Measurements from ENCODE around the gene PDE6C.
"Not testable (repeated sequence)": the region's sequence is repeated elsewhere in the genome, so short reads cannot be mapped to it uniquely, and the experiment has no call there.

PDE6C gene

DNA sequence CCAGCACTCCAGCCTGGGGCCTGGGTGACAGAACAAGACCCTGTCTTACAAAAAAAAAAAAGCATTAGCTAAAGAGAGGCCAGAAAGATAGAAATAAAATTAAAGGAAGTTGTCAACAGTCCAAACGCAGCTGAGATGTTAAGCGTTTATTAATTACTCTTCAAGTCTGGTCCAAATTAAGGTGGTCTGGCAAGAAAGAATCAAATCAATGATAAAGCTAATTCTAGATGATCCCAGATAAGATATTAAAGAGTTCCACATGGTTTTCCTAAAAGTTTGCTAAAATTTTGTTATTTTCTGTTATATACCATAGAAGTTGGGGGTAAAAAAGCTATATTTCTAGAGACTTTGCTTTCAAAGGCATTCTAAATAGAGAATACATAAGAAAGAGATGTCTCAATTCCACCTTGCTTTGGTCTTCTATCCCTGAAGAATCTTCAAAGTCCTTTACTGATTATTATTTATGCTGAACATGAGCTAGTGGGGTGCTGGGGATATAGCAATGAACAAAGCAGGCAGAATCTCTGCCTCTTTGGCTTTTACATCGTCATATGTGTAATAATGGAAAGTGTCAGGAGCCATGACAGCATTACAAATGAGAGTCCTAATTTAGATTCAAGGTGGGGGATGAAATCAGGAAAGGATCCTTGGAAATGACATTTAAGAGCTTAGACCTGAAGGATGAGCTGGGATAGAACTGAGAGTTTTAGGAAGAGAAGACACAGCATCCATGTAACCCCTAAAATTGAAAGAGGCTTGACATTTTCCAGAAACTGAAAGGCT, 66.7 kb downstream of the PDE6C start:
- Histone ChIP-seq H3K9ac (ENCODE audit: low read length) (no peak overlapping the region), H3K4me1 (ENCODE audit: control insufficient read depth, insufficient read depth, low read length) (no peaks in the 10 kb centered on the region), H3K27me3 (replicated peaks; ENCODE audit: control insufficient read depth, insufficient read depth, low read length) (no peaks in the 10 kb centered on the region), H3K36me3 (ENCODE audit: control insufficient read depth, insufficient read depth, low read length, severe bottlenecking) (peaks cover 67% of the 10 kb centered on the region), H3K9me3 (ENCODE audit: control insufficient read depth, low read length) (no peaks in the 10 kb centered on the region), H3K4me3 (ENCODE audit: low read length) (no peak overlapping the region)
- no peak for DNase-seq (ENCODE audit: low read depth)

DNA sequence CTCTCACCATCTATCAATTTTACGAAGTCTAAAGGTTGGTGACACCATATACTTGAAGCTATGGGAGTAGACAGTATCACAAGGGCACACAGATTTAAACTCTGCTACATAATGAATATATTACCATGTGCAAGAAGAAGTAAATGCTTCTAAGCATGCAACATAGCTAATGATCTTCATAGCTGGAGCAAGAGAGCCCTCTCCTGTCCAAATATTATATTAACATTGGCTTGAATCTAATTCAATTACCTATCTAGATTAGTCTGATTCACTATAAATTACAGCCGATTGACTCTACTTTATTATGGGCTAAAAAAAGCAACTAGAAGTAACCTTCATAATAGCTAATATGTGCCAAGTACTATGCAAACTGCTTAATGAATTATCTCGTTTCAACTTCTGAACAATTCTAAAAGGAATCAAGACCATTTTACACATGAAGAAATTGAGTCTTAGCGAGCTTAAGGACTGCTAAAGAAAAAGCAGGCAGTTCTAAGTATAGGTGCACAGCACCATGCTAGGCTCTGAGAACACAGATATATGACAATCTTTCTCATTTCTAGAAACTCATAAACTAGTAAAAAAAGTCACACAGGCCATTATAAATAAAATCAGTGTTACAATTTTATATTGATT, 68.2 kb downstream of the PDE6C start:
- DNase-seq (ENCODE audit: low read depth) = peak; percentile 78
- Histone ChIP-seq H3K4me1 (ENCODE audit: control insufficient read depth, insufficient read depth, low read length) (no peaks in the 10 kb centered on the region), H3K27me3 (replicated peaks; ENCODE audit: control insufficient read depth, insufficient read depth, low read length) (no peaks in the 10 kb centered on the region), H3K36me3 (ENCODE audit: control insufficient read depth, insufficient read depth, low read length, severe bottlenecking) (peaks cover 51% of the 10 kb centered on the region), H3K9me3 (ENCODE audit: control insufficient read depth, low read length) (no peaks in the 10 kb centered on the region), H3K9ac (ENCODE audit: low read length) (no peak overlapping the region), H3K4me3 (ENCODE audit: low read length) (no peak overlapping the region)

DNA sequence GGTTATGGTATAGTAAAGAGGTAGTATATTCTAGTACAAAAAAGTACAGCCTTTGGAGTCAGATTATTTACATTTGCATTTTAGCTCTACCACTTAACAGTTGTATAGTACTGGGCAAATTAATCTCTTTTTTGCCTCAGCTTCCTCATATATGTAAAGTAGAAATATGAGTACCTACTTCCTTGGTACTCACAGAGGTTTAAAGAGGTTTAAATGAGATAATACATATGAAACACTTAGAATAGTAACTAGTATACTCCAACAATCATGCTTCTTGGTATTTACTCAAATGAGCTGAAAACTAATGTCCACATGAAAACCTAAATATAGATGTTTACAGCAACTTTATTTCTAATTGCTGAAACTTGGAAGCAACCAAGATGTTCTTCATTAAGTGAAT, 75.4 kb downstream of the PDE6C start:
- Histone ChIP-seq H3K4me1 (ENCODE audit: control insufficient read depth, insufficient read depth, low read length) (no peaks in the 10 kb centered on the region), H3K36me3 (ENCODE audit: control insufficient read depth, insufficient read depth, low read length, severe bottlenecking) (peaks cover 32% of the 10 kb centered on the region), H3K9ac (ENCODE audit: low read length) (no peak overlapping the region), H3K9me3 (ENCODE audit: control insufficient read depth, low read length) (no peaks in the 10 kb centered on the region), H3K4me3 (ENCODE audit: low read length) (no peak overlapping the region), H3K27me3 (replicated peaks; ENCODE audit: control insufficient read depth, insufficient read depth, low read length) (no peaks in the 10 kb centered on the region)
- no peak for DNase-seq (ENCODE audit: low read depth)

DNA sequence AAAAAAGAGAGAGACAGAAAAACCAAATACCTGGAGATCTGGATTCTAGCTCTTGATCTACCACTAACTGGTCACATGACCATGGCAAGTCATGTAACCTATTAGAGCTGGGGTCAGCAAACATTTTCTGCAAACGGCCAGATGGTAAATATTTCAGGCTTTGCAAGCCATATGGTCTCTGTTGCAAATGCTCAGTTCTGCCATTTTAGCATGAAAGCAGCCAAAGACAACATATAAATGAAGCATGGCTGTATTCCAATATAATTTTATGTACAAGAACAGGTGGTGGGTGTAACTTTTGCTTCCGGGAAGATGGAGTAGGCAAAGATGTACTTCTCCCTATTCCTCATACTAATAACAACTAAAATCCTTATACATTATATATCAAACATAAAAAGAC, 83.4 kb downstream of the PDE6C start:
- no peak overlapping the region for H3K9ac ChIP-seq (ENCODE audit: low read length)
- no peaks in the 10 kb centered on the region for H3K27me3 ChIP-seq (replicated peaks; ENCODE audit: control insufficient read depth, insufficient read depth, low read length)
- no peak for DNase-seq (ENCODE audit: low read depth)
- no peaks in the 10 kb centered on the region for H3K4me1 ChIP-seq (ENCODE audit: control insufficient read depth, insufficient read depth, low read length)
- H3K4me3 ChIP-seq (ENCODE audit: low read length) = no peak overlapping the region
- no peaks in the 10 kb centered on the region for H3K9me3 ChIP-seq (ENCODE audit: control insufficient read depth, low read length)
- H3K36me3 ChIP-seq (ENCODE audit: control insufficient read depth, insufficient read depth, low read length, severe bottlenecking) = peaks cover 78% of the 10 kb centered on the region

DNA sequence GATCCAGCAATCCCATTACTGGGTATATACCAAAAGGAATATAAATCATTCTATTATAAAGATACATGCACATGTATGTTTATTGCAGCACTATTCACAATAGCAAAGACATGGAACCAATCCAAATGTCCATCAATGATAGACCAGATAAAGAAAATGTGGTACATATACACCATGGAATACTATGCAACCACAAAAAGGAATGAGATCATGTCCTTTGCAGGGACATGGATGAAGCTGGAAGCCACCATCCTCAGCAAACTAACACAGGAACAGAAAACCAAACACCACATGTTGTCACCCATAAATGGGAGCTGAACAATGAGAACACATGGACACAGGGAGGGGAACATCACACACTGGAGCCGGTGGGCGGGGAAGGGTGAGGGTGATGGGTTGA, 84.2 kb downstream of the PDE6C start:
- peaks cover 72% of the 10 kb centered on the region for H3K36me3 ChIP-seq (ENCODE audit: control insufficient read depth, insufficient read depth, low read length, severe bottlenecking)
- not testable (repeated sequence) for H3K4me3 ChIP-seq (ENCODE audit: low read length); DNase-seq (ENCODE audit: low read depth); H3K4me1 ChIP-seq (ENCODE audit: control insufficient read depth, insufficient read depth, low read length); H3K9ac ChIP-seq (ENCODE audit: low read length); H3K27me3 ChIP-seq (replicated peaks; ENCODE audit: control insufficient read depth, insufficient read depth, low read length); H3K9me3 ChIP-seq (ENCODE audit: control insufficient read depth, low read length)

GRCh38 chr10:93697207-93697606, 84.9 kb downstream of the PDE6C start:
- Histone ChIP-seq H3K4me3 (ENCODE audit: low read length) (no peak overlapping the region), H3K9me3 (ENCODE audit: control insufficient read depth, low read length) (no peaks in the 10 kb centered on the region), H3K36me3 (ENCODE audit: control insufficient read depth, insufficient read depth, low read length, severe bottlenecking) (peaks cover 66% of the 10 kb centered on the region), H3K4me1 (ENCODE audit: control insufficient read depth, insufficient read depth, low read length) (peaks cover 6% of the 10 kb centered on the region), H3K9ac (ENCODE audit: low read length) (no peak overlapping the region), H3K27me3 (replicated peaks; ENCODE audit: control insufficient read depth, insufficient read depth, low read length) (no peaks in the 10 kb centered on the region)
- DNase-seq (ENCODE audit: low read depth) = no peak

- peak; percentile 76 for DNase-seq (ENCODE audit: low read depth)
- Histone ChIP-seq H3K36me3 (ENCODE audit: control insufficient read depth, insufficient read depth, low read length, severe bottlenecking) (peaks cover 28% of the 10 kb centered on the region), H3K27me3 (replicated peaks; ENCODE audit: control insufficient read depth, insufficient read depth, low read length) (no peaks in the 10 kb centered on the region), H3K9me3 (ENCODE audit: control insufficient read depth, low read length) (no peaks in the 10 kb centered on the region), H3K4me1 (ENCODE audit: control insufficient read depth, insufficient read depth, low read length) (peaks cover 6% of the 10 kb centered on the region), H3K9ac (ENCODE audit: low read length) (peak overlapping the region; percentile 97), H3K4me3 (ENCODE audit: low read length) (peak overlapping the region; percentile 97)
Observed at GRCh38 chr10:93701866-93702209, 89.5 kb downstream of the PDE6C start.

- Histone ChIP-seq H3K27me3 (replicated peaks; ENCODE audit: control insufficient read depth, insufficient read depth, low read length) (no peaks in the 10 kb centered on the region), H3K9me3 (ENCODE audit: control insufficient read depth, low read length) (no peaks in the 10 kb centered on the region), H3K9ac (ENCODE audit: low read length) (peak within 1 kb of the TSS; percentile 97), H3K36me3 (ENCODE audit: control insufficient read depth, insufficient read depth, low read length, severe bottlenecking) (peaks cover 22% of the 10 kb centered on the region), H3K4me3 (ENCODE audit: low read length) (peak within 1 kb of the TSS; percentile 97), H3K4me1 (ENCODE audit: control insufficient read depth, insufficient read depth, low read length) (peaks cover 6% of the 10 kb centered on the region)
- peak; percentile 97 for DNase-seq (ENCODE audit: low read depth)
Observed at GRCh38 chr10:93702210-93703001, 90.1 kb downstream of the PDE6C start, which contains the start of gene FRA10AC1. TSS of gene FRA10AC1 (minus strand) at chr10:93702592. CDS start at chr10:93700106, 2,486 bp downstream.

- Histone ChIP-seq H3K4me3 (ENCODE audit: low read length) (peak overlapping the region; percentile 97), H3K4me1 (ENCODE audit: control insufficient read depth, insufficient read depth, low read length) (peaks cover 6% of the 10 kb centered on the region), H3K9me3 (ENCODE audit: control insufficient read depth, low read length) (no peaks in the 10 kb centered on the region), H3K9ac (ENCODE audit: low read length) (peak overlapping the region; percentile 97), H3K36me3 (ENCODE audit: control insufficient read depth, insufficient read depth, low read length, severe bottlenecking) (peaks cover 15% of the 10 kb centered on the region), H3K27me3 (replicated peaks; ENCODE audit: control insufficient read depth, insufficient read depth, low read length) (no peaks in the 10 kb centered on the region)
- no peak for DNase-seq (ENCODE audit: low read depth)
Observed at GRCh38 chr10:93703066-93703465, 90.7 kb downstream of the PDE6C start.

GRCh38 chr10:93703841-93704240, 91.5 kb downstream of the PDE6C start:
- peaks cover 8% of the 10 kb centered on the region for H3K36me3 ChIP-seq (ENCODE audit: control insufficient read depth, insufficient read depth, low read length, severe bottlenecking)
- H3K4me1 ChIP-seq (ENCODE audit: control insufficient read depth, insufficient read depth, low read length) = peaks cover 6% of the 10 kb centered on the region
- H3K9me3 ChIP-seq (ENCODE audit: control insufficient read depth, low read length) = no peaks in the 10 kb centered on the region
- no peak overlapping the region for H3K4me3 ChIP-seq (ENCODE audit: low read length)
- no peaks in the 10 kb centered on the region for H3K27me3 ChIP-seq (replicated peaks; ENCODE audit: control insufficient read depth, insufficient read depth, low read length)
- no peak overlapping the region for H3K9ac ChIP-seq (ENCODE audit: low read length)
- DNase-seq (ENCODE audit: low read depth) = no peak

- no peak overlapping the region for H3K4me3 ChIP-seq (ENCODE audit: low read length)
- no peak for DNase-seq (ENCODE audit: low read depth)
- H3K9me3 ChIP-seq (ENCODE audit: control insufficient read depth, low read length) = no peaks in the 10 kb centered on the region
- no peaks in the 10 kb centered on the region for H3K27me3 ChIP-seq (replicated peaks; ENCODE audit: control insufficient read depth, insufficient read depth, low read length)
- H3K4me1 ChIP-seq (ENCODE audit: control insufficient read depth, insufficient read depth, low read length) = peaks cover 6% of the 10 kb centered on the region
- H3K9ac ChIP-seq (ENCODE audit: low read length) = no peak overlapping the region
- peaks cover 1% of the 10 kb centered on the region for H3K36me3 ChIP-seq (ENCODE audit: control insufficient read depth, insufficient read depth, low read length, severe bottlenecking)
Observed at GRCh38 chr10:93704451-93704850, 92.1 kb downstream of the PDE6C start.

Data from adipocyte (in vitro differentiated cells).